ENCODE measurements around the gene EIF2B4.
"Not testable (repeated sequence)": the region's sequence is repeated elsewhere in the genome, so short reads cannot be mapped to it uniquely, and the experiment has no call there.

EIF2B4 gene

GRCh38 chr2:27353762-27354596 is 16.2 kb downstream of the EIF2B4 start:
- no peak for DNase-seq (ENCODE audit: extremely low read depth, low read depth)
- peak overlapping the region; percentile 8; the same call in 1 of the 2 replicates for H3K4me3 ChIP-seq (replicated peaks; ENCODE audit: low read depth, low read length)
- TF ChIP-seq, protein P1, sequence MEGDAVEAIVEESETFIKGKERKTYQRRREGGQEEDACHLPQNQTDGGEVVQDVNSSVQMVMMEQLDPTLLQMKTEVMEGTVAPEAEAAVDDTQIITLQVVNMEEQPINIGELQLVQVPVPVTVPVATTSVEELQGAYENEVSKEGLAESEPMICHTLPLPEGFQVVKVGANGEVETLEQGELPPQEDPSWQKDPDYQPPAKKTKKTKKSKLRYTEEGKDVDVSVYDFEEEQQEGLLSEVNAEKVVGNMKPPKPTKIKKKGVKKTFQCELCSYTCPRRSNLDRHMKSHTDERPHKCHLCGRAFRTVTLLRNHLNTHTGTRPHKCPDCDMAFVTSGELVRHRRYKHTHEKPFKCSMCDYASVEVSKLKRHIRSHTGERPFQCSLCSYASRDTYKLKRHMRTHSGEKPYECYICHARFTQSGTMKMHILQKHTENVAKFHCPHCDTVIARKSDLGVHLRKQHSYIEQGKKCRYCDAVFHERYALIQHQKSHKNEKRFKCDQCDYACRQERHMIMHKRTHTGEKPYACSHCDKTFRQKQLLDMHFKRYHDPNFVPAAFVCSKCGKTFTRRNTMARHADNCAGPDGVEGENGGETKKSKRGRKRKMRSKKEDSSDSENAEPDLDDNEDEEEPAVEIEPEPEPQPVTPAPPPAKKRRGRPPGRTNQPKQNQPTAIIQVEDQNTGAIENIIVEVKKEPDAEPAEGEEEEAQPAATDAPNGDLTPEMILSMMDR (IDR thresholded peaks at IDR 0.05; ENCODE audit: low read depth, low read length, missing control alignments): no peak

DNA sequence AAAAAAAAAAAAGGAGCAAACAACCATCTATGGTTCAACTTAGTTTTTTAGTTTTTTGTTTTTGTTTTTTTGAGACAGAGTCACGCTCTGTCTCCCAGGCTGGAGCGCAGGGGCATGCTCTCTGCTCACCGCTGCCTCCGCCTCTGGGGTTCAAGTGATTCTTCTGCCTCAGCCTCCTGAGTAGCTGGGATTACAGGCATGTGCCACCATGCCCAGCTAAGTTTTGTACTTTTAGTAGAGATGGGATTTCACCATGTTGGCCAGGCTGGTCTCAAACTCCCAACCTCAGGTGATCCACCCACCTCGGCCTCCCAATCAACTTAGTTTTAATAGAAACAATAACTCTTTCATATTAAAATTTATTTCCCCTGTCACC is 16.8 kb downstream of the EIF2B4 start:
- not testable (repeated sequence) for DNase-seq (ENCODE audit: extremely low read depth, low read depth); H3K4me3 ChIP-seq (replicated peaks; ENCODE audit: low read depth, low read length)

DNA sequence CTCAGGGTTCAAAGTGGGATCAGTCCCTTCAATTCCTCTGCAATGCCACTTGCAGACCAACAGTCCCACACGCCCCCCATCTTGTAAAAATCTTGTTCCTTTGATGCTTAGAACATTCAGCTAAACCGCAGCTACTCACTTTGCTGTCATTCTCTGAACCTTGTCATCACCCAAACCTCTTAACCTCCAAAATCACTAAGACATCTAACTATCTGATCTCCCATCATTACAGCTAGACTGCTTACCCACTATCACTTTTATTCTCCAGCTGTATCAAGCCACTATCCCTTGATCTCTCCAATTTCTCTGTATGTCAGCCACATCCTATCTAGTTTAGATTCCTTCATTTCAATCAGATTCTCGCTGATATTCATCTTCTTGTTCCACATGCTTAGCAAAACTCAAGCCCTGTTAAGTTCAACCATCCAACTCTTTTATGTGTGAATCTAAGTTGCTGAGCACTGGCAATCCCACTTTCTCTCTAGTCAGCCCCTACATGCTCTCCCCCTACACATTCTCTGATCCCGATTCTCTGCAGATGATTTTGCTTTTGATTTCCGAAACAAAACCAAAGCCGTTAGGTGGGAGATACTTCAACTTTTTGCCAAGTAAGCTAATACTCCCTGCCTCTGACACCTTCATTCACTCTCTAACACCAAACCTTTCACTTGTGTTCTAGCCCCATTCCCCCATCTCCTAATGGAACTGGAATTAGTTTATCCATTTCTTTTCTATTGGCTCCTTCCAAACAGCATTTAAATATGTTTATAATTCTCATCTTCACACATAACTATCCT is 18.1 kb downstream of the EIF2B4 start:
- DNase-seq (ENCODE audit: extremely low read depth, low read depth): no peak
- no peak overlapping the region for H3K4me3 ChIP-seq (replicated peaks; ENCODE audit: low read depth, low read length)
- TF ChIP-seq, protein P1 (IDR thresholded peaks at IDR 0.05; ENCODE audit: low read depth, low read length, missing control alignments): no peak

GRCh38 chr2:27350106-27350693 is 19.9 kb downstream of the EIF2B4 start:
- TF ChIP-seq, protein P1 (IDR thresholded peaks at IDR 0.05; ENCODE audit: low read depth, low read length, missing control alignments): no peak
- DNase-seq (ENCODE audit: extremely low read depth, low read depth): no peak

DNA sequence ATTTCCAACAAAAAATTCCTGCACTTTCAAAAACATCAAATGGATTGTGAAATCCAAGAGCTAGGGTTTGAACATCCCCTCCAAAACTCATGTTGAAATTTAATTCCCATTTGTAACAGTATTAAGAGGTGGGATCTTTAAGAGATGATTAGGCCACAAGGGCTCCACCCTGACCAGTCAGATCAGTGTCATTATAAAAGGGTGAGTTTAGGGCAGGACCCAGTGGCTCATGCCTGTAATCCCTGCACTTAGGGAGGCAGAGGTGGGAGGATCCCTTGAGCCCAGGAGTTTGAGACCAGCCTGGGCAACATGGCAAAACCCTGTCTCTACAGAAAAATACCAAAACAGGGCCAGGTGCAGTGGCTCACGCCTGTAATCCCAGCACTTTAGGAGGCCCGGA is 22.5 kb downstream of the EIF2B4 start:
- TF ChIP-seq, protein P1 (IDR thresholded peaks at IDR 0.05; ENCODE audit: low read depth, low read length, missing control alignments): no peak
- no peak for DNase-seq (ENCODE audit: extremely low read depth, low read depth)
- no peak overlapping the region for H3K4me3 ChIP-seq (replicated peaks; ENCODE audit: low read depth, low read length)

More at GRCh38 chr2:27350106-27350693, 19.9 kb downstream of the EIF2B4 start:
- no peak overlapping the region for H3K4me3 ChIP-seq (replicated peaks; ENCODE audit: low read depth, low read length)

DNA sequence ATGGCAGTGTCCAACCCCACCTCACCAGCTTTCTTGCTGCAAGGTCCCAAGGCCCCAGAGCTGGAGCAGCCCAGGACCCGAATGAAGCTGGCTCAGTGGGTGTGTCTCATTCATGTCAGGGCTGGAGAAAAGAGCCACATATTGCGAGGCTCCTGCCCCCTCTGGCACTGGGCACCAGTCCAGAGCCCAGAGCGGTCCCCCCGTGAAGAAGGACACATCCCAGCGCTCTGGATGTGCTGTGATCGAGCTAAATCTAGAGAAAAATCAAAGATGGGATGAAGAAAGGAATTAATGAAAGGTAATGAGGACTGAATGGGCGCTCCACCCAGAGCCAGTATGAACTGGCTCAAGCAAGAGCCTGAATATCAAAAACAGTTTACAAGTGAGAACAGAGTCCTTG is 34.0 kb downstream of the EIF2B4 start:
- no peak for DNase-seq (ENCODE audit: extremely low read depth, low read depth)
- TF ChIP-seq, protein P1 (IDR thresholded peaks at IDR 0.05; ENCODE audit: low read depth, low read length, missing control alignments): no peak
- no peak overlapping the region for H3K4me3 ChIP-seq (replicated peaks; ENCODE audit: low read depth, low read length)

DNA sequence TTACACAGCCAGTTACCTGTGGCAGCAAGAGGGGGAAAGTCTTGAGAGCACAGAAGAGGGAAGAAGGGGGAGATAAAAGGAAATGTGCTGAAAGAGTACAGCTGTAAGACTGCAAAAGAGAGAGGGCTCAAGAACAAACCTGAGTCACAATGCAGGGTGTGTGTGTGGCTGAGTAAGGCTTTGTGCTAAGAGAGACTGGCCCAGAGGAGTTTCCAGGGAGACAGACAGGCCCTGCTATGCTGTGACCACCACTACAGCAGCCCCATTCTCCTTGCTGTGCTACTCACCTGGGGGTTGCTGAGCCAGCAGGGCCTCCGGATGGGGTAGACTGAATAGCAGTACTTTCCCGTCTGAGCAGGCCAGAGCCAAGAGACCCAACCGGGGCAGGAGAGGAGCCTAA is 34.8 kb downstream of the EIF2B4 start:
- no peak overlapping the region for H3K4me3 ChIP-seq (replicated peaks; ENCODE audit: low read depth, low read length)
- TF ChIP-seq, protein P1 (IDR thresholded peaks at IDR 0.05; ENCODE audit: low read depth, low read length, missing control alignments): no peak
- no peak for DNase-seq (ENCODE audit: extremely low read depth, low read depth)
